OCI-LY3 (cell line): Measurements from ENCODE around the gene SENP5.

Experiments used
- CTCF ChIP-seq: fragments of 200-600, 300-600 bp; sonication (generic); IDR thresholded peaks from 2 replicates; pipeline ENCODE4 v1.5.1; 2014; ENCODE audit warnings: antibody characterized with exemption, low read length, low read depth
- EZH2phosphoT487 ChIP-seq: fragments of 200-600 bp; shearing (Covaris generic); IDR thresholded peaks from 2 replicates; pipeline ENCODE4 v1.6.1; 2018; ENCODE audit warnings: antibody characterized with exemption, mixed run types, low read depth

GRCh38 chr3:196916995-196917394 lies 49.3 kb downstream of the SENP5 start:
- no peak for TF ChIP-seq CTCF
- TF ChIP-seq EZH2phosphoT487, result no peak
